Stimulated activated CD4-positive, alpha-beta T cell treated with anti-CD3 and anti-CD28 coated beads, Interleukin-15, amount 100 ng/mL, for 1 hour (primary cell): ENCODE measurements around the gene ATG9B.
"Not testable (repeated sequence)": the region's sequence is repeated elsewhere in the genome, so short reads cannot be mapped to it uniquely, and the experiment has no call there.

Experiments used
- DNase-seq, 2 donors: peaks; one replicate each; pipeline ENCODE4 v3.0.0-alpha.2; 2020; ENCODE audit warnings: low read depth in 1 of 2, low spot score in 1 of 2

Gene ATG9B

DNA sequence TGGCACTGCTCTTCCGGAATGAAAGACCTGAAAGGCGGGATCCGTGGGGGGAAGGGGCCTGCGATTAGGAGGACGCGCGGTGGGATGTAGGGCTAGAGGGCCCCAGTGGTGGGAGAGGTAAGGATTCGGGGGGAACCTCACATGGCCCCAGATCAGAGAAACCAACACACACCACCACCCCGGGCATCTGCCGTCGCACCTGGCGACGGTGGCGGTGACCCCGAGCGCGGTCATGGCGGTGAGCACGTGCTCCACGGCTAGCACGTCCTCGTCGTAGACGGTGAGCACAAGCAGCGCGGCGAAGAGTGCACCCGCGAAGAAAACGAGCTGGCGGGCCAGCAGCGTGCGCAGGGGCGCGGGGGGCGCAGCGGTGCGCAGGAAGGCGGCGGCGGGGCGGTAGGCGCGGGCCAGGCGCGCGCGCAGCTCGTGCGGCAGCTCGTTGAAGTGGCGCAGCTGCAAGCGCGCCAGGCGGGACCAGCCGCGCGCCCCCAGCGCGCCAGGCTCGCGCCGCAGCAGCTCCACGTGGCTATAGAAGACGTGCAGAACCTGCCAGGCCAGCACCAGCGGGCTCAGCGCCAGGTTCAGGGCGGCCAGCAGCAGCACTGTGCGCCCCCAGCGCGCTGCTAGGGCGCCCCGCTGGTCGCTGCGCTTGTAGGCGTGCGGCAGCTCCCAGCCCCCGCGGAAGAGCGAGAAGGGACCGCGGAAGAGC is 5.7 kb downstream of the ATG9B start:
- peak in 1 of 2 donors; percentile 34 for DNase-seq

DNA sequence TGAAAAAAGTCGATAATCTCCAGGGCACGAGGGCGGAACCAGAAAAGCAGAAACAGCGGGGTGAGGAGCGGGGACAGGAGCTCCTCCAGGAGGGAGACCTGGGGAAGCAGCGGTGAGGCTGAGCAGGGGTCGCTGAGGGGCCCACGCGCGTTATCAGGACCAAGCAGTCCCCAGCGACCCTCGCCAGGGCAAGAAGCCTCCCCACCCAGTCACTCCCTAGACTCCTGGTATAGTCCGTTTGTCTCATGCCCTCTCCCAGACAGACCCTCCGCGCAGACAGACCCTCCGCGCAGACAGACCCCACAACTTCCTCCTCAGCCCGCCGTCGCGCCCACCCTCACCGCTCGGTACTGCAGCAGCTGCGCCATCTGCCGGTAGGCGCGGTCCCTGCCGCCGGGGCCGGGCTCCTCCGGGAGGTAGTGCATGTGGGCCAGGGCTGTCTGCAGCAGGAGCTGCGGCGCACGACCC is 6.3 kb downstream of the ATG9B start:
- DNase-seq = peak; percentile 63 to 81

DNA sequence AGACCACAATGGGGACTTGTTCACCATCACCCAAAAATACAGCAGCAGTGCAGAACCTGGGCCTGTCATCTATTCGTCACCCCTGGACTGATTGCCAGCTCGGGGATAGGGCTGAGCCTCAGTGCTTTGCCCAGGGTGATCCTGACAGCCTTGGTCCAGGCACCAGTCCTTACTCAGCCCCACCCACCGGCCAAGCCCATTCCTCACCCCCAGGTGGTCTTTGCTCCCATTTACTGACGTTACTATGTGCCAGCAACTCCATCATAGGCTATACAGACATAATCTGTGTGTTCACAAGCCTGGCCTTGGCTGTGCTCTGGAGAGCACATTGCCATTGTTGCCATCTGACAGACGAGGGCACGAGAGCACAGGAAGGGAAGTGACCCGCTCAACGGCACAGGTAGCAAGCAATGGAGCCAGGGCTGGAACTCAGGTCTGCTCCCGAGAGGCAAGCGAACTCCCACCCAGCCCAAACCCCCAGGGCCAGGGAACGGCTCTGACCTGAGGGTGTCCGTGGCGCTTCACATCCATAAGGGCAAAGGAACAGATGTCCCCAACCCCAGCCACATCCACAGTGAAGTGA is 6.8 kb downstream of the ATG9B start:
- DNase-seq = no peak

DNA sequence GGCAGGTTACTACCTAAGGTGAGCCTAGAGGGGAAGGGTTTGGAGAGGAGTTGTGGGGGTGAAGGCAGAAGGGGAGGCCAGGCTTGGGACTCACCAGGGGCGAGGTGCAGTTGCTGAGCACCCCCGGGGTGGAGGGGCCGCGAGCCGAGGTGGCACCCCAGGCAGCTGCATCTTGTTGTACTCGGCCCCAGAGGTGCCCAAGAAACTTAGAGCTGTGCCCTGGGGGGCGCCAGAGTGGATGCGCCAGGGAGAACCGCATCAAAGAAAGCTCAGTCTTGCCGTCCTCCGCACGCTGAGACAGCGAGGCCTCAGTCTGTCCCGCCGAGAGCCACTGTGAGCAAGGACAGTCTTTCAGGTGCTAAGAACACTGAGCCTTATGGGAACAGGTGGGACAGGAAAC is 7.4 kb downstream of the ATG9B start:
- no peak for DNase-seq

DNA sequence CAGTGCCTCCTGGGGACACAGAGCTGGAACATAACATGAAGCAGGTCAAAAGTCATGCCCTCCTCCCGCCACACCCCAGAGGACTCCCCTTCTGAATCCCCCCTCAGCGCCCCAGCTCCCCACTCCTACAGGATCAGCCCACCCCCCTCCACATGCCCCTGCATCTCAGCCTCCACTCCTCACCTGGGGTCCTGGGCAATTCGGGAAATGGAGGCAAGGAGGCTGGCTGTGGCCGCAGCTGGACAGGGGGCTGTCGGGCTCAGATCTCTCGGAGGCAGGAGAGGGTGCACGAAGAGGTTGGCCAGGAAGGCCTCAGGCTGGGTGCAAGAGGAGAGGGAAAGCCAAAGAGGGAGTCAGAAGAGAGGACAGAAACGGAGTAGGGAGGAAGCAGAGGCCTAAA is 7.8 kb downstream of the ATG9B start:
- no peak for DNase-seq

DNA sequence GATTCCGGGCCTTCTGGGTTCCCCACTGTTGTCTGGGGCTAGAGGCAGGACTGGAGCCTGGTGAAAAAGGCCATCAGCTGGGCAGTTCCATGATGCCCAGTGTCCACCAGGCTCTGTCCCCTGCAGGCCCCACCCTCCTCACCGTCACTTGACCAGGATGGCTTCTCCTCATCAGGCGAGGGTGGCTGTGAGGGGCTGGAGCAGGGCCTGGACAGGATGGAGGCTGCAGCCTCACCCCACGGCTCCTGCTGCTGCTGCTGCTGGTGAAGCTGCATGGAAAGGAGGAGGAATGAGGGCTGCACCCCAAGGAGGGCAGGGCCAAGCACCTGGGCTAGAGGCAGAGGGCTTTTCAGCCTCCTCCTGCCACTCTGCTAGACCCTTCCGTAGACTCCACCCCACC is 8.3 kb downstream of the ATG9B start:
- no peak for DNase-seq

DNA sequence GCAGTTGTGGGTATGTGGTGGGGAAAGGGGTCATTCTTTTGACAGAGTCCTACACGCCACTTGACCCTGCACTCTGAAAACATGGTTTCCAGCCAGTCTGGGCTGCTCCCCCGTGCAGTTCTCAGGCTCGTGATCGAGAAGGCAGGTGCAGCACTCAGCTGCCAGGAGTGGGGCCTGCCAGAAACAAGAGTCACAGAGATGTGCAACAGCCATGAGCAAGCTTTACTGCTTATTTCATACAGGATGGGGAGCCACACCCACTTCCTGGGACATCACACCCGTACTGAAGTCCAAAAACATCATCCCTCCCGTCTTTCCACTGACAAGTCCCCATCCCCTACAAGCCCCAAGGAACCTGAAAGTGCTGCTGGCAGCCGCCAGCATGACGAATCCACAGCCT is 9.3 kb downstream of the ATG9B start:
- DNase-seq = no peak

DNA sequence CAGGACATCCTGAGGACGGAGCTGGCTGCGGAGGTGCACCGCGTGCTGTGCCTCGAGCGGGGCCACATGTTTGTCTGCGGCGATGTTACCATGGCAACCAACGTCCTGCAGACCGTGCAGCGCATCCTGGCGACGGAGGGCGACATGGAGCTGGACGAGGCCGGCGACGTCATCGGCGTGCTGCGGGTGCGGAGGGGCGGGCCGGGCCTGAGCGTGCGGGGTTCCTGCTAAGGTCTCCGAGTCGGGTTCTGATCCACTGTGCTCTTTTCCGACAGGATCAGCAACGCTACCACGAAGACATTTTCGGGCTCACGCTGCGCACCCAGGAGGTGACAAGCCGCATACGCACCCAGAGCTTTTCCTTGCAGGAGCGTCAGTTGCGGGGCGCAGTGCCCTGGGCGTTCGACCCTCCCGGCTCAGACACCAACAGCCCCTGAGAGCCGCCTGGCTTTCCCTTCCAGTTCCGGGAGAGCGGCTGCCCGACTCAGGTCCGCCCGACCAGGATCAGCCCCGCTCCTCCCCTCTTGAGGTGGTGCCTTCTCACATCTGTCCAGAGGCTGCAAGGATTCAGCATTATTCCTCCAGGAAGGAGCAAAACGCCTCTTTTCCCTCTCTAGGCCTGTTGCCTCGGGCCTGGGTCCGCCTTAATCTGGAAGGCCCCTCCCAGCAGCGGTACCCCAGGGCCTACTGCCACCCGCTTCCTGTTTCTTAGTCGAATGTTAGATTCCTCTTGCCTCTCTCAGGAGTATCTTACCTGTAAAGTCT is 10.4 kb downstream of the ATG9B start:
- peak; percentile 62 to 74 for DNase-seq

DNA sequence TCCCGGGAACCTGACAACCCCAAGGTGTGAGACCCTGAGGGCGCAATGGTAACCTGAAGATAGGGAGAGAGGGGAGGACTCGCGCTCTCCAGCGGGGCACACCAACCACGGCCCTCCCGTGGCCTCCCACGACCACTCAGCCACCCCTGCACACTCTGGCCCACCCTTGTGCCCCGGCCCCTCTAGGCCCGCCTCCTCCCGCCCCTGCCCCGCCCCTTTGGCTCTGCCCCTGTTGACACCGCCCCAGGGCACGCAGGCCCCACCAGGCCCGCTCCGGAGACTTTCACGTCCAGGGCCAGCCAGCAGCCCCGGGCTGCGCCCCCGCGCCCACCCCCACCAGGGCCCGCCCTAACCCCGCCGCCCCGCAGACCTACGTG is 10.9 kb downstream of the ATG9B start:
- DNase-seq = no peak

GRCh38 chr7:151012911-151013347 is 11.4 kb downstream of the ATG9B start:
- DNase-seq = no peak

GRCh38 chr7:151012031-151012692 is 12.1 kb downstream of the ATG9B start:
- DNase-seq = no peak

GRCh38 chr7:151011616-151012015 is 12.7 kb downstream of the ATG9B start:
- not testable (repeated sequence) for DNase-seq

DNA sequence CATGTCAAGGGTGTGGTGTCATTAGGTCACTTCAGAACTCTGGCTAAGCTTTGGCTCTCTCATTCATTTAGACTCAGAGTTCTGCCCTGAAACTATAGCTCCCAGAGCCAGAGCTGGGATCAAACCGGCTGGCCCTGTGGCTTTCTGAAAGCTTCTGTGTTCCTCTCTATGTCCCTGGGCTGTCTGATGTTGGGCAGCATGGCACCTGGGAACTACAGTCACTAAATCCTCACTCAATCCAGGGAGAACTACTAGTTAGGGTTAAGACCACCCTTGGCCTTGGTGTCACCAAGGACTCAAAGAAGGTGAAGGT is 13.2 kb downstream of the ATG9B start:
- DNase-seq = no peak

DNA sequence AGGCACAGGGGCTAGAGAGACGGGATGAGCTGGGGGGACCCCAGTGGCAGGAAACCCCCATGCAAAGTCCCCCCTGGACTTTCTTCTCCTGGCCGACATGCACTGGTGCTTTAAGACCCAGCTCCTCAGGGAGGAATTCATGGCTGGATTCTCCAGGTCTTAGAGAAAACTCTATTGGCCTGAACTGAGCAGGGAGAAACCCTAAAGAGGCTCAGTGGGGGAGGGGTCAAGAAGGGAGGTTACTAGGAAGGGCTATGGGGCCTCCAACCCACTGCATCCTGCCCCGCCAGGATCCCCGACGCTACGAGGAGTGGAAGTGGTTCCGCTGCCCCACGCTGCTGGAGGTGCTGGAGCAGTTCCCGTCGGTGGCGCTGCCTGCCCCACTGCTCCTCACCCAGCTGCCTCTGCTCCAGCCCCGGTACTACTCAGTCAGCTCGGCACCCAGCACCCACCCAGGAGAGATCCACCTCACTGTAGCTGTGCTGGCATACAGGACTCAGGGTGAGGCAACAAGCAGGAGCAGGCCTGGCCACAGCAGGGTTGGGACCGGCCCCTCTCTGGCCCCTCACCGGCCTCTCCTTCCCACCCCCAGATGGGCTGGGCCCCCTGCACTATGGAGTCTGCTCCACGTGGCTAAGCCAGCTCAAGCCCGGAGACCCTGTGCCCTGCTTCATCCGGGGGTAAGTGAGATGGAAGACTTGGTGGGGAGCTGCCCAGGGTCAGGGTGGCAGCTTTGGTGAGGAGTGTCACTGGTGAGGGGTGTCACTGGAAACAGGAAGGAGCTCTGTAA is 13.8 kb downstream of the ATG9B start:
- no peak for DNase-seq

DNA sequence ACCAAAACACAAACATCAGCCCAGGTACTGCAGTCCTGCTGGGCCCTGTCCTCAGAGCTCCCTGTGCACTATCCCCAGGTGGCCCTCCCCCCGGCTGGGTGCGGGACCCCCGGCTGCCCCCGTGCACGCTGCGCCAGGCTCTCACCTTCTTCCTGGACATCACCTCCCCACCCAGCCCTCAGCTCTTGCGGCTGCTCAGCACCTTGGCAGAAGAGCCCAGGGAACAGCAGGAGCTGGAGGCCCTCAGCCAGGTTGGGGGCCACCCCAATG is 14.3 kb downstream of the ATG9B start:
- DNase-seq = no peak

DNA sequence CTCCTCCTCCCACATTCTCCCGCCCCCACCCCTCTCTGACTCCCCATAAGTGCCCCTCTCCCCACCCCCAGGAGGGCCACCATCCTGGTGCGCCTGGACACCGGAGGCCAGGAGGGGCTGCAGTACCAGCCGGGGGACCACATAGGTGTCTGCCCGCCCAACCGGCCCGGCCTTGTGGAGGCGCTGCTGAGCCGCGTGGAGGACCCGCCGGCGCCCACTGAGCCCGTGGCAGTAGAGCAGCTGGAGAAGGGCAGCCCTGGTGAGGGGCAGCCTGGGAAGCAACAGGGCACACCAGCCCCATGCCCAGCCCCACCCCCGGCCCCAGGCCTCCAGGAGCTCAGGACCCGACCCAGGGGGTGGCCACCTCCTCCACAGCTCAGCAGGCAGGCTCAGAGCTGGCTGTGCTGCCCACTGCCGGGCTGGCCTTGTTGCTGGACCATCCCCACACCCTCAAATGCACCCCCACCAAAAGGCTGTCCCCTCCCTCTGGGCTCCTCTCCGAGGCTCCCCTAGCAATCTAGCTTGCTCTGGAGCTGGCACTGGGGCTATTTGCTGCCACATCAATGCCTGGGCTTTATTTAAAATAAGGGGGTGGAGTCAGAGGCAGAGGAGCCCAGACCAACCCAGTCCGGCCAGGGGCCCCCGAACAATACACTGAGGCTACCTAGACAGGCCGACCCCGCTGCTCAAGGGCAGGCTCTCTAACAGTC is 14.8 kb downstream of the ATG9B start:
- no peak for DNase-seq

GRCh38 chr7:151008511-151009323 is 15.6 kb downstream of the ATG9B start:
- DNase-seq = peak; percentile 58 to 80

DNA sequence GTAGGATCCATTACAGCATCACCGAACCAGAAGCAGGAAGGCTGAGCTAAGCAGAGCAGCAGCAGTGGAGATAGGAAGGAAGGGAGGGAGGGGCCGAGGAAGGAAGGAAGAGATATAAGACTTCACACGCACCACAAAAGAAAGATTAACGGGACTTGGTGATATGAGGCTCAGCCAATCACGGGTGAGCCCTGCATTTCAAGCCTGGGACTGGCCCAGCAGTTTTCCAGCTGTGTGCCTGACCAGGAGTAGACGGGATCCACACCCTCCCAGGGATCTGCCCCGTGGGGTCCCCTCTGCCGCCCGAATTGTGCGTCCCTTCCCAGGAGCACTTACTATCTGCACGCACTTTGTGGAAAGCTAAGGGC is 16.2 kb downstream of the ATG9B start:
- no peak for DNase-seq

- no peak for DNase-seq
Measured at GRCh38 chr7:151007469-151007898, 16.8 kb downstream of the ATG9B start.
